PFSK-1 (cell line): ENCODE measurements around the gene TP63.

Experiments used
- FOXP2 ChIP-seq: optimal IDR thresholded peaks from 2 replicates; pipeline ENCODE3; 2011; ENCODE audit warnings: borderline replicate concordance, control low read depth, inconsistent platforms; ENCODE audit not compliant: insufficient read depth; ENCODE audit errors: extremely low read length, extremely low read depth
- POLR2AphosphoS5 ChIP-seq: IDR thresholded peaks from 2 replicates; pipeline ENCODE4 v1.6.1; 2012; ENCODE audit warnings: low read depth, mild to moderate bottlenecking, control low read depth, low read length, moderate library complexity
- SIN3A ChIP-seq: IDR thresholded peaks from 2 replicates; pipeline ENCODE4 v1.6.1; 2012; ENCODE audit warnings: mild to moderate bottlenecking, low read length, moderate library complexity, borderline replicate concordance; ENCODE audit not compliant: insufficient read depth
- TAF1 ChIP-seq: IDR thresholded peaks from 2 replicates; pipeline ENCODE4 v1.6.1; 2012; ENCODE audit warnings: low read length, control low read depth, borderline replicate concordance; ENCODE audit not compliant: insufficient read depth
- TF ChIP-seq, protein P1 (sequence below), 2 experiments: IDR thresholded peaks; 2 replicates each; pipeline versions ENCODE4 v1.6.1 to v1.8.0; 2011 to 2012; ENCODE audit warnings: low read depth in 2 of 2, low read length in 2 of 2, control low read depth in 1 of 2, inconsistent platforms in 1 of 2, mild to moderate bottlenecking in 1 of 2, moderate library complexity in 1 of 2; ENCODE audit not compliant: insufficient read depth in 1 of 2

The TP63 gene

DNA sequence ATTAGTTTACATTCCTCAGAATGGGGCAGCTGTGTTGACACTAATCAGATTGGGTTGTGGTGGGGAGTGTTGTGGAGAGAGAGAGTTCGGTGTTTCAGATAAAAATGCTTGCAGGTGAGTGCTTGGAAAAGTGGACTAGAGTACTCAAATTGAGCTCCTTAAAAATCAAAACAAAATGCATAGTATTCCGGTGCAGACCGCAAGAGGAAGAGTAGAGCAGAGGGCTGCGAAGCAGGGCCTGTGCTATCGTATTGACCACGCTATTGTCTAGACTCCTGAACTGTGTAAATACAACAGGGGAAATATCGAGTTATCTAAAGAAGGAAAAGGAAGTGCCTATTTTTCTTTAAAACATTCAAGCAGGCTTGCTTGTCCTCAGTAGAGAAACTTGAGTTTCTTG, 159.5 kb downstream of the TP63 start:
- TF ChIP-seq FOXP2 (no peak), POLR2AphosphoS5 (no peak), SIN3A (no peak), TAF1 (no peak)
- TF ChIP-seq, protein P1, sequence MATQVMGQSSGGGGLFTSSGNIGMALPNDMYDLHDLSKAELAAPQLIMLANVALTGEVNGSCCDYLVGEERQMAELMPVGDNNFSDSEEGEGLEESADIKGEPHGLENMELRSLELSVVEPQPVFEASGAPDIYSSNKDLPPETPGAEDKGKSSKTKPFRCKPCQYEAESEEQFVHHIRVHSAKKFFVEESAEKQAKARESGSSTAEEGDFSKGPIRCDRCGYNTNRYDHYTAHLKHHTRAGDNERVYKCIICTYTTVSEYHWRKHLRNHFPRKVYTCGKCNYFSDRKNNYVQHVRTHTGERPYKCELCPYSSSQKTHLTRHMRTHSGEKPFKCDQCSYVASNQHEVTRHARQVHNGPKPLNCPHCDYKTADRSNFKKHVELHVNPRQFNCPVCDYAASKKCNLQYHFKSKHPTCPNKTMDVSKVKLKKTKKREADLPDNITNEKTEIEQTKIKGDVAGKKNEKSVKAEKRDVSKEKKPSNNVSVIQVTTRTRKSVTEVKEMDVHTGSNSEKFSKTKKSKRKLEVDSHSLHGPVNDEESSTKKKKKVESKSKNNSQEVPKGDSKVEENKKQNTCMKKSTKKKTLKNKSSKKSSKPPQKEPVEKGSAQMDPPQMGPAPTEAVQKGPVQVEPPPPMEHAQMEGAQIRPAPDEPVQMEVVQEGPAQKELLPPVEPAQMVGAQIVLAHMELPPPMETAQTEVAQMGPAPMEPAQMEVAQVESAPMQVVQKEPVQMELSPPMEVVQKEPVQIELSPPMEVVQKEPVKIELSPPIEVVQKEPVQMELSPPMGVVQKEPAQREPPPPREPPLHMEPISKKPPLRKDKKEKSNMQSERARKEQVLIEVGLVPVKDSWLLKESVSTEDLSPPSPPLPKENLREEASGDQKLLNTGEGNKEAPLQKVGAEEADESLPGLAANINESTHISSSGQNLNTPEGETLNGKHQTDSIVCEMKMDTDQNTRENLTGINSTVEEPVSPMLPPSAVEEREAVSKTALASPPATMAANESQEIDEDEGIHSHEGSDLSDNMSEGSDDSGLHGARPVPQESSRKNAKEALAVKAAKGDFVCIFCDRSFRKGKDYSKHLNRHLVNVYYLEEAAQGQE (IDR thresholded peaks at IDR 0.05; ENCODE audit: insufficient read depth in 1 of 2, low read depth in 2 of 2, low read length in 2 of 2): no peak

DNA sequence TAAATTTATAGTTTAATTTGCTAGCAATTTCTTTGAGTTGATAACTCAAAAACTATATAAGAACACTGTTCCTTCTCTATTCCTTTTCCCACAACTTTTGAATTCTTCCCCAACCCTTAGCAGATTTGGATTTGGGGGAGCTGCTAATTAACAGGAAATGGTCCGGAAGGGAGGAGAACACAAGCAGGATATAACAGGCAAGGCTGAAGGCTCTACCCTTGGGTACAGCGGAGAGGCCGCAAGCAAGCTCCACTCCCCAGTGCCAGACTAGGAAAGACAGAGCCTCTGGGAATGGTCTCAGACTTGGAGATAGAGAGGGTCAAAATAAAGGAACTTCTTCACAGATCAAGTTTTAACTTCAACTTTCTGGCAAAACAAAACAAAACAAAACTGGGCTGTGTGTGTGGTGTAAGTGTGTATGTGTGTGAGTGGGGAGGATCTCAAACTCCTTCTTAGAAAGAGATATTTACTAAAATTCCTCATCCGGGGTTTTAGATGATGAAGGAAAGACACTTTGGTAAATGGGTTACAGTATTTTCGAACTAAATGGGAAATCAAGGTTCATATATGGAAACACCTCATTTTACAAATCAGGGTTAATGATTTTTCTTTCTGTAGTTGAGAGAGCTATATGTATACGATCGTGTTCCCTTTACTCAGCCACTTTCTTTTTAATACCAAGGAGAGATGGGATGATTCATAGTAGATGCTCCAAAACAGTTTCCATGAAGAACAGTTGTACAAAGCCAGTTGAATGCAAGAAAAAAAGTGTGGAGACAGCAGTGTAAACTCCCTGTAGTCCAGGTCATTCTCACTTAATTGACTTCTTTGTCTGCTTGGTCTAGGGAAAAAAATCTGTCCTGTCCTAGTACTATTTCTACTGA, 161.1 kb downstream of the TP63 start:
- TF ChIP-seq POLR2AphosphoS5 (no peak), TAF1 (no peak), FOXP2 (no peak), SIN3A (no peak)
- TF ChIP-seq, protein P1 (IDR thresholded peaks at IDR 0.05; ENCODE audit: insufficient read depth in 1 of 2, low read depth in 2 of 2, low read length in 2 of 2): no peak

DNA sequence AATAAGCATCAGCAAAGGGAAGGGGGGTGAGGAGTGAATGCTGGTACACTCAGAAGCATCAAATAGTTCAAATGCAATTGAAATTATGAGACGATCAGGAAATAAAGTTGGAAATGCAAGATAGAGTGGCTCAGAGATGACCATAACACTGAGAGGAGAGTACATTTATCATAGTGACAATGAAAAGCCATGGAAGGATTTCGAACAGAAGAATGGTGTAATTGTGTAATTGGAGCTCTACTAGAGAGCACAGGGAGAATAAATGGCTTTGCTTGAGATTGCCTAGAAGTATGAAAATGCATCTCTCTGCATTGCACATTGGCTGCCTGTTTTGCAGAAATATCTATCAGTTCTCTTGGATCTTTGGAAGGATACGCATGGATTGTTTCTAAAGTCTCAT, 163.3 kb downstream of the TP63 start:
- TF ChIP-seq FOXP2 (no peak), TAF1 (no peak), SIN3A (no peak), POLR2AphosphoS5 (no peak)
- TF ChIP-seq, protein P1 (IDR thresholded peaks at IDR 0.05; ENCODE audit: insufficient read depth in 1 of 2, low read depth in 2 of 2, low read length in 2 of 2): no peak

DNA sequence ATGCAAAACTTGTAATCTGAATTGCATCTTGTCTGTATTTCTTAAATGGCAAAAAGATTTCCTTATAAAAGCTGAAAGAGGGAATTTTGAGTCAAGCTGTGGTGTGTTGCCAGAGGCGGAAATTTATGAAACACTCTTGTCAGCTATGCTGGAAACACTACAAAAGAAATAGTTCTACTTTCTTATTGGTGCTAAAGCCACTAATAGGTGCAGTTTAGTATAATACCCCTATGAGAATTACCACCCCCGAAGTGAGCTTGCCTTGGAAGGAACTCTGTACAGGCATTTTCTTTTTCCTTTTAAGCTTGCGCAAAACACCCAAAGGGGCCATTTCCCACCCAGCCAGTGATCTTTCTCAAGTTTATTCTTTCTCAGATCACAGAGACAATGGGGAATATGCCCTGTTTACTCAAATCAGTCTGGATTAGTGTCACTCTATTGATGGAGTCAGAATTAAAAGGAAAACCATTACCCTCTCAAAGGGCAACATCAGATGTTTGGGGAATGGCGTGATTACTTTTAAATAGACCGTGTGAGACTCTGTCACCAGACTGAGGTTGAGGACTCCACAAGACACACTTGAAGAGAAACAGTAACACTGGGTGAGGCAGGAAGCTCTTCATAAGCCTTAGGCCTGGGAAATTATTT, 166.0 kb downstream of the TP63 start:
- no peak for TF ChIP-seq SIN3A
- TF ChIP-seq, protein P1 (IDR thresholded peaks at IDR 0.05; ENCODE audit: insufficient read depth in 1 of 2, low read depth in 2 of 2, low read length in 2 of 2): no peak
- no peak for TF ChIP-seq POLR2AphosphoS5
